DLD1 (cell line): ENCODE measurements around the gene FOS.

Experiments used
- in situ Hi-C: cut with HindIII; loops from 2 replicates; pipeline ENCODE4 v1.10.0; 2017; ENCODE audit warnings: low sequenced_read_pairs

The FOS gene

GRCh38 chr14:75249958-75250336 is 28.7 kb upstream of the FOS start:
- in situ Hi-C loops: no loop called here

DNA sequence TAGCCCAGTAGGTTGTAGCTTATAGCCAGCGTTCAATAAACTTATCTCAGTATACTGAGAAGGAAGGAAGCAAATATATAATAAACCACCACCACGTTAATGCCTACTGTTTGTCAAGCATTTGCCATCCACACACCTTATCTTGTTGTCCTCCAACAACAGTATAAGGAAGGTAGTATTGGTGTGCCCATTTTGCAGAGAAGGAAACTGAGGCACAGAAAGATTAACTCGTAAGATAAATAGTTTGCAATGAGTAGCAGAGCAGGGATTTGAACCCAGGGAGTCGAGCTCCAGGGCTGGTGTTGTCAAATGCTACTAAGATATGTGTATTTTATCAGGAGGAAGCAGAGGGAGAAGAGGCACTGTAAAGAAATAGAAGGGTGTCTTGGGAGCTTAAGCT is 27.8 kb upstream of the FOS start:
- in situ Hi-C loops: no loop called here

DNA sequence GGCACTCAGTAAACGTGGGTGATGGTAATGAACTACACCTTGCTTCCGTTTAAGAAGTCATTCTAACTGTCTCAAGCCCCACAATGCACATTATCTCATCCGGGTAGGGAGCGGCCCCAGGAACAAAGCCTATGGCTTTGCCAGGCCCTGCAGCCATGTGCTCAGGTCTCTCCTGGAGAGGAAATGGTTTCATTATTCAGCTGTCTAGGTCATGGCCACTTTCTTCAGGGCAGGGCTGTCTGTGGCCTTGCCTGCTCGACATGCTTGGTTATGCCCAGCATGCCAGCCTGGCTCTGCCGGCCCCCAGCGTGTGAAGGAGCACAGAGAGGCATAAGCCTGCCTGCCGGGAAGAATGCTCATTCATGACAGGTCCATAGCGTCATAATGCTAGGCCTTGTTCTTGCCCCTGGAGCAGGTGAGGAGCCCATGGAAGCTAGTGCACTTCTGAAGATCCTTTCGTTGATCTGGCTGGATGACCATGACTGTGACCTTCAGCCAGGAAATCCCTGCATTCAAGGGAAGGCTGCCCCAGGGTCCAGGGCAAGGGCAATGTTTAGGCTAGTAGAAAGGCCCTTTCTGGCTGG is 26.3 kb upstream of the FOS start:
- in situ Hi-C loops: no loop called here

DNA sequence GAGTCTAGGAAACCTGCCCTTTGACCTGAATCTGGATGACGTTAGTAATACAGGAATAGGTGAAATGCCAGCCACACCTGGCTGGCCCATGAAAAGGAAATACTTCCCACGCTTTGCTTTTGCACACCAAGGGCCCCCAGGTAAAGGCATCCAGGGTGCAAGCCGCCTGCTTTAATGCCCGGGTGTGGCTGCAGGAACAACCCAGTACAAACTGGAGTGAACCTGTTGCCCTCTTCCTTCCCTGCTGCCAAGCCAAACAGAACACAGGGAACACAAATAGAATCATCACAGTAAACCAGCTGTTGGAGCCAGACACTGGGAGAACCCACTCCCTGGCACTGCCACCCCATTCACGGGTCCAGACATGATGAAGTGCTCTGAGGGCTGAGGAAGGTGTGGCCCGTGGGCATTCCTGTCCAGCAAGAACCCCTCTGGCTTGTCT is 24.2 kb upstream of the FOS start:
- in situ Hi-C loops: no loop called here

- in situ Hi-C loops: no loop called here
Measured at GRCh38 chr14:75254901-75255584, 23.6 kb upstream of the FOS start.

GRCh38 chr14:75258079-75258802 is 20.4 kb upstream of the FOS start:
- in situ Hi-C loops: no loop called here

DNA sequence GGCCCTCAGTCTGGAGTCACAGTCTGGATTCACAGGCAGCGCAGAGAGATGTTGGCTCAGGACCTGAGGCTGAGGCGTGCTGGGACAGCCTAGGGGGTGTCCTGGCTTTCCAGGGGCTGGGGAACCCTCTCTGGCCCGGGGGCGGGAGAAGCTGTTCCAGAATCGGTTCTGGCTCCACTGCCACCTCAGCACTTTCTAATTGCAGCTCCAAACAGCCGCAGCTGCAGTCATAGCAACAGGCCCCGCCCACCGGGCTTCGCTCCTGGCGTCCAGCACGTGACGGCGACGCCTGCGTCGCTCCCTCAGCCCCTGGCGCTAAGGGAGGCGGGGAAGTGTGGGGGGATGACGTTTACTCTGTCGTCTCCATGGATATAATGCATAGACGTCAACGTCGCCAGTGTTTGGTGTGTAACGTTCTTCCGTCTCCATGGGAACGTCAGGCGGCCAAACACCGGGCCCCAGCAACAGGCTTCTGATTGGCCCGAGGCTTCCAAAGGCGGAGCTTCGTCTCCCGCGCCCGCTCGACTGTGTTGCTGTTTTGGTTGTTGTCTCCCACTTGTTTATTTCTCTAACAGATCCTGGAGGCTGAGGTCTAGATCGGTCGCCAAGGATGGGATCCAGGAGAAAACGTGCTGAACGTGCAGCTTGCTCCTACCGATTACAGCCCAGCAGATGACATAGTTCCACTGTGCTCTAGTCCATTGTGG is 19.7 kb upstream of the FOS start:
- in situ Hi-C loops: no loop called here

- in situ Hi-C loops: no loop called here
Measured at GRCh38 chr14:75259510-75259855, 19.1 kb upstream of the FOS start.

- in situ Hi-C loops: no loop called here
Measured at GRCh38 chr14:75260025-75260763, 18.4 kb upstream of the FOS start.

DNA sequence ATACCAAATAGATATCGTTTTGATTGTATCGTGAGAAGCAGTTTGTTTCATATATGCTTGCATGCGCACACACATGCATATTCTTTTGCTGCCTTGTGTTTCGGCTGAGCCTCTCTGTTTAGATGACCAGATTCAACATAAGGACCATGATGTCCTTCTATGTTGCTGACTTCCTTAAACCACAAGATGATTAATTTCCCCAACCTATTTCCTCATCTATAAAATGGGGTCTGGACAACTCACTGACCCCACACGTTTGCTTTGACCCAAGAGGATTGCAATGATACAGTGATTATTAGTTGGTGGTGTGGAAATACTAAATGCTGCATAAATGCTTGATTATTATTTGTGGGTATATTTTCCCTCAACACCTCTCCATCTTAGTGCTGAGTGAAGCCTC is 16.8 kb upstream of the FOS start:
- in situ Hi-C loops: no loop called here

- in situ Hi-C loops: no loop called here
Measured at GRCh38 chr14:75262641-75263040, 16.0 kb upstream of the FOS start.

- in situ Hi-C loops: no loop called here
Measured at GRCh38 chr14:75264036-75264435, 14.6 kb upstream of the FOS start.

DNA sequence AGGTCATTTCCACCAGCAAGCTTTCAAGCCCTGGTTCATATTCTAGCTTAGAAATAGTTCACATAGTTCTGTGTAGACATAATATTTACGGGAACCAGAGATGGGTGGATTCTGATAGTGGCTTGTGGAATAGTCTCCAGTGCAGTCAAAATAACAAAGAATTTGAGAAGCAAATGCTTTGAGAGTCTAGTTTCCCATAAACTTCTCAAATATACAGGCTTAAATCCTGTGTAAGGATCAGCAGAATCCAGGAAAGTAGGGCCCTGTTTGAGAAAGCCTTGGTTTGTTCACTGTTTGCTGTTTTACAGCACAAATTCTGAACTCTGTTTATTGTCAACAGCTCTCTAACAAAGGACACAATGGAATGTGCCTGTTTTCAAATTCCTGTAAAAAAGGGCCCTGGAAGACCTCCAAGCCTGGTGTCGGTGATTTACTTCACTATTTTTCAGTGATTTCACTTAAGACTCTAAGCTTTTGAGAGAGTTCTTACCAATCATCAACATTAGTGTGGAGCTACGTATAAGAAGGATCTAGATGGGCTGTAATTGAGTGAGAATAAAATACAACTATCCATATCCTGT is 11.4 kb upstream of the FOS start:
- in situ Hi-C loops: no loop called here

DNA sequence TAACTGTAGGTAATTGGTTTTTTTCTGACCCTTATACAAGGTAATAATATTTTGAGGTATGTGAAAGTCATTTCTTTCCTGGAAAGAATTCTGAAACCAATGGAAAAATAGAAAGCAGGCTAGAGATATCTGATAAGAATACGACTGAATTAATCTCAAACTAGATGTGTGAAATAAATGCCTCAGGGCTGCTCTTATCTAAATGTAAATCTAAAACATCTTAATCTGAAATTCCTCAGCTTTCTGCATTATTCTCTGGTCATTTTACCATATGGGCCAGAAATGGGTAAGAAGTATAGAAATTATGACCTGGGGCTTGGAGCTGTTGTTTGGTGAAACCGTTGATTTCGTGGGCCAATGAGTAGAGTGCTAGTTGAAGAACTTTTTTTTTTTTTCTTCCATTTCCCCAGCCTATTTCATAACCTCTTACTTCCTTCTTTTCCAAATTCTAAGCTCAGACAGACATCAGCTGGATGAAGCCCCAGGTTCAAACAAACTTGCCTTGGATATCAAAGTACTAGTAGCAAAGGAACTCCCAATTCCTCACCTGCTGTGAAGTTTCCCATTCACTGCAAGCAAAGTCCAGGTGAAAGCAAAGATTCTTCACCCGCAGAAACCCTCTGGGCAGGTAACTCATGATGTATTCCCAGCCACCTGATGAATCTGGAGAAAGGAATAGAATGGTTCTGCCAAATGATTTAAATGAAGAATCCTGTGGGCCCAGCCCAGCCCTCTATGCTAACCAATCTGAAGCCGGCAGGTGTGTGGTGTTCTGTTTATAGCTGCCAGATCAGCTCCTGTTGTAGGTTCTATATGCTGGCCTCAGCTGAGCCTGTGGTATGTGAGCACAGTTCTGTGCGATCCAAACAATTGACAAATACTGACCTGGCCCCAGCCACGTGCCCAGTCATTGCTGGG is 9.7 kb upstream of the FOS start:
- in situ Hi-C loops: no loop called here

DNA sequence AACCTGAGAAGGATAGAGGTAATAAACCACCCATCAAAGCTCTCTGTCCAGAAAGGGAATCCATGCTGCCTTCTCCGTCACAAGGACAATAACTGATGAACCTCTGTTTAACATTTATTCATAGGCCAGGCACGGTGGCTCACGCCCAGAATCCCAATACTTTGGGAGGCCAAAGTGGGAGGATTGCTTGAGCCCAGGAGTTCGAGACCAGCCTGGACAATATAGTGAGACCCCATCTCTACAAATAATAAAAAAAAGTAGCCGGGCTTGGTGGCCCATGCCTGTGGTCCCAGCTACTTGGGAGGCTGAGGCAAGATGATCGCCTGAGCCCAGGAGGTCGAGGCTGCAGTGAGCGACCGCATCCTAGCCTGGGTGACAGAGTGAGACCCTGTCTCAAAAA is 7.1 kb upstream of the FOS start:
- in situ Hi-C loops: no loop called here

DNA sequence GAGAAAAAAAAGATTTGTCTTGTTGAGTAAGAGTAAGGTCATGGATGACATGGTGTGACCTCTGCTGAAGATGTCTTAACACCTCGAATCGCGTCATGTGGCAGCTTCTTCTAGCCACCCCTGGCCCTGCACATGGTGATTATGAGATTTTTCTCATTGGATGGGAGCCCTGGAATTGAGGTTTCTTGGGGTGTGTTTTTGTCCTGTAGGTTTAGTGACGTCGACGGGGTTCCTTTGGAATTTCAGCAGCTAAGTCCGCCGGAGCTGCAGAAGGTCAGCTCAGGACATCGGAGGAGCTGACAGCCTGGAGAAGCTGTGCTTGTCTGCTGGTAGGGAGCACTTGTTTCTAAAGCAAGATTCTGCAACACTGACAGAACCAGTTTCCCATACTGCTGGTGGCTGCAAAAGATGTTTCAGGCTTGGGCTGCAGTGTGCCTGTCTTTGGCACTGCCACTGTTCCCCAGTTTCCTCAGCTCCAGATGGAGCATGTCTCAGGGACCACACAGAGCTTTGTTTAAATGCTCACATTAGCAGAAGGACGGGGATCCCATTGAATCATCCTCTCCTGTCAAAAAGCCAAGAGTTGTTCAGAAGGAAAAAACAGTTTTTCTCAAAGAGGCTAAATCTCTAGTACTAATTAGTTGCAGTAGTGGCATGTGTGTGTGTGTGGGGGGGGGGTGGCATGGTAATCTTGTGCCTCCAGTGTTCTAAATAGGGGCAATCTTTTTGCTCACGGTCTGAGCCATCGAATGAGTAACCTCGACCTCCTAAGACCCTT is 5.2 kb upstream of the FOS start:
- in situ Hi-C loops: no loop called here

DNA sequence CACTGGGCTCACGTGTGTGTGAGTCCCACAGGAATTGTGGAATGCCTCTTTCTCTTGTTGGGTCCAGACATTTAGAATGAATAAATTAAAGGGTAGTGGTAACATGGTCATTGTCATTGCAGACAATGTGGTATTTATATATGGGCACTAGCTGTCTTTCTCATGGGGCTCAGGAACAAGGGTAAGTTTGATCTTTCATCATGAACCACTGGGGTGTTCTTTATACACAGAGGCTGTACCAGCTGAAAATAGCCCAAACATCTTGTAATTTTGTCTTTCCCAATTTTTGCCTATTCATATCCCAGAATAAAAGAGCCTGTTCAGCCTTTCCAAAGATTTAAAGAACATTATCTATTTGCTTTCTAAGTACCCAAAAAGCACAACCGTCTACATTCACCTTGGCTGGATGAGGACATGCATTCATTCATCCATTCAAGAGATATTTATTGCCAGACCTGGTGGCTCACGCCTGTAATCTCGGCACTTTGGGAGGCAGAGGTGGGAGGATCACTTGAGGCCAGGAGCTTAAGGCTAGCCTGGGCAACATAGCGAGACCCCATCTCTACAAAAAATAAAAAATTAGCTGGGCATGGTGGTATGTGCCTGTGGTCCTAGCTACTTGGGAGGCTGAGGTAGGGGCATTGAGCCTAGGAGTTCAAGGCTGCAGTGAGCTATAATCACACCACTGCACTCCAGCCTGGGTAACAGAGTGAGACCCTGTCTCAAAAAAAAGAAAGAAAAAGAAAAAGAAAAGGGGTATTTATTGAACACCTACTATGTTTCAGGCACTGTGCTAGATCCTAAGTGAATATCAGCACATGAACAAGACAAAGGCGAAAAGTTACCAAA is 4.4 kb upstream of the FOS start:
- in situ Hi-C loops: no loop called here
